Liver (tissue), 9 donors: ENCODE results near the gene GATC. TPM values are rescaled to one million over a fixed set of nuclear protein-coding genes. Genes with fewer than 3 reads are reported as not detected.

ENCODE experiments used
- DNase-seq: peaks from one replicate; pipeline ENCODE4 v3.0.0-alpha.2; 2017; ENCODE audit warnings: low spot score
- H3K27ac ChIP-seq, 2 donors: one replicate each; pipeline ENCODE4 v1.7.0; 2013; ENCODE audit warnings: inconsistent platforms in 2 of 2, low read length in 2 of 2, control low read depth in 1 of 2, low read depth in 1 of 2, mild to moderate bottlenecking in 1 of 2
- H3K27me3 ChIP-seq, 4 donors: one replicate each; pipeline versions ENCODE4 v1.6.1 to v1.7.0; 2013; ENCODE audit warnings: low read length in 3 of 4, inconsistent platforms in 1 of 4, mild to moderate bottlenecking in 1 of 4, moderate library complexity in 1 of 4; ENCODE audit not compliant: control insufficient read depth in 4 of 4, insufficient read depth in 4 of 4
- H3K36me3 ChIP-seq, 4 donors: one replicate each; pipeline versions ENCODE4 v1.6.1 to v1.7.0; 2013; ENCODE audit warnings: low read length in 3 of 4, mild to moderate bottlenecking in 3 of 4, low read depth in 1 of 4, moderate library complexity in 1 of 4; ENCODE audit not compliant: control insufficient read depth in 4 of 4, insufficient read depth in 3 of 4
- H3K4me1 ChIP-seq, 4 donors: one replicate each; pipeline versions ENCODE4 v1.6.1 to v1.7.0; 2013; ENCODE audit warnings: low read length in 3 of 4, mild to moderate bottlenecking in 3 of 4, moderate library complexity in 1 of 4; ENCODE audit not compliant: control insufficient read depth in 4 of 4, insufficient read depth in 4 of 4
- H3K4me3 ChIP-seq, 3 donors: one replicate each; pipeline versions ENCODE4 v1.6.1 to v1.7.0; 2013; ENCODE audit warnings: low read length in 3 of 3, control low read depth in 1 of 3, low read depth in 1 of 3, mild to moderate bottlenecking in 1 of 3
- H3K9ac ChIP-seq, 2 donors: one replicate each; pipeline ENCODE4 v1.7.0; 2013; ENCODE audit warnings: low read length in 2 of 2, mild to moderate bottlenecking in 2 of 2, moderate library complexity in 2 of 2, control low read depth in 1 of 2, low read depth in 1 of 2
- H3K9me3 ChIP-seq, 4 donors: one replicate each; pipeline versions ENCODE4 v1.6.1 to v1.7.0; 2013; ENCODE audit warnings: low read length in 3 of 4; ENCODE audit not compliant: control insufficient read depth in 4 of 4
- ATF3 ChIP-seq: IDR thresholded peaks from 2 replicates; pipeline ENCODE4 v1.6.1; 2016; ENCODE audit warnings: antibody characterized with exemption
- EGR1 ChIP-seq, 2 donors: IDR thresholded peaks; 2 replicates each; pipeline ENCODE4 v1.6.1; 2016 to 2018; ENCODE audit warnings: antibody characterized with exemption in 2 of 2, low read depth in 2 of 2
- FOXA1 ChIP-seq: IDR thresholded peaks from 2 replicates; pipeline ENCODE4 v1.6.1; 2016; ENCODE audit warnings: antibody characterized with exemption
- FOXA2 ChIP-seq: IDR thresholded peaks from 2 replicates; pipeline ENCODE4 v1.6.1; 2016; ENCODE audit warnings: antibody characterized with exemption
- GABPA ChIP-seq, 2 donors: IDR thresholded peaks in 1 of 2; conservative IDR thresholded peaks in 1 of 2; 2 replicates each; pipeline ENCODE4 v1.6.1; 2016; ENCODE audit warnings: antibody characterized with exemption in 2 of 2, mild to moderate bottlenecking in 1 of 2, moderate library complexity in 1 of 2
- HNF4A ChIP-seq, 2 donors: conservative IDR thresholded peaks; 2 replicates each; pipeline ENCODE4 v1.6.1; 2016; ENCODE audit warnings: antibody characterized with exemption in 2 of 2, mild to moderate bottlenecking in 2 of 2
- HNF4G ChIP-seq: IDR thresholded peaks from 2 replicates; pipeline ENCODE4 v1.6.1; 2016; ENCODE audit warnings: antibody characterized with exemption
- JUND ChIP-seq, 2 donors: IDR thresholded peaks; 2 replicates each; pipeline ENCODE4 v1.6.1; 2016; ENCODE audit warnings: antibody characterized with exemption in 2 of 2
- NR2F2 ChIP-seq: IDR thresholded peaks from 2 replicates; pipeline ENCODE4 v1.6.1; 2016; ENCODE audit warnings: antibody characterized with exemption
- TAF1 ChIP-seq: conservative IDR thresholded peaks from 2 replicates; pipeline ENCODE4 v1.6.1; 2016; ENCODE audit warnings: antibody characterized with exemption, mild to moderate bottlenecking
- WGBS: extraction: QIAGEN DNeasy Blood & Tissue Kit; methylation state at CpG from one replicate; pipeline ENCODE4 v1.1.7; 2013; 5-methylcytosine and 5-hydroxymethylcytosine counted together
- polyA plus RNA-seq, 2 donors: library from polyadenylated mRNA; stranded (reverse) in 1 of 2; unstranded in 1 of 2; fragments of 200-250 nt in 1 of 2; fragments of >200 nt in 1 of 2; fragmentation: Nextera tagmentation in 1 of 2; extraction: Ambion mirVana in 1 of 2; gene quantifications; one replicate each; pipeline versions ENCODE4 v1.2.1 to v1.2.3, GENCODE V29; 2013 to 2015
- total RNA-seq, 2 donors: library from RNA; depleted of rRNA; stranded (reverse); fragments of >200 nt; gene quantifications; one replicate each; pipeline ENCODE4 v1.2.3, GENCODE V29; 2014
- TF ChIP-seq, protein P1 (sequence below): IDR thresholded peaks from 2 replicates; pipeline ENCODE4 v1.6.1; 2016; ENCODE audit warnings: antibody characterized with exemption
- TF ChIP-seq, protein P2 (sequence below): fragments of 150-350 bp; IDR thresholded peaks from 2 replicates; pipeline ENCODE4 v1.5.1; 2017; ENCODE audit warnings: improper control_type of control experiment, low read depth, low read length; ENCODE audit not compliant: missing input control
- TF ChIP-seq, protein P3 (sequence below): IDR thresholded peaks from 2 replicates; pipeline ENCODE4 v1.6.1; 2016; ENCODE audit warnings: antibody characterized with exemption
- donor health status: healthy.
- donor health status: healthy.
- donor health status: healthy.
- donor health status: healthy.
- donor health status: healthy.

The GATC gene
- total and polyA plus RNA-seq, 4 donors = 8.9 to 15.5 (median 13.3) TPM

GRCh38 chr12:120417917-120418580, 28.2 kb upstream of the GATC start:
- Histone ChIP-seq H3K9ac (no peak overlapping the region), H3K27ac (no peak overlapping the region), H3K9me3 (no peaks in the 10 kb centered on the region), H3K4me1 (no peaks in the 10 kb centered on the region), H3K4me3 (no peak overlapping the region), H3K27me3 (no peaks in the 10 kb centered on the region), H3K36me3 (no peaks in the 10 kb centered on the region)
- TF ChIP-seq GABPA (IDR thresholded peaks at IDR 0.05 in 1 of 2, conservative IDR thresholded peaks at IDR 0.05 in 1 of 2) (no peak), FOXA2 (no peak), HNF4G (no peak), TAF1 (no peak), FOXA1 (no peak), HNF4A (conservative IDR thresholded peaks at IDR 0.05) (no peak)
- TF ChIP-seq, protein P1, sequence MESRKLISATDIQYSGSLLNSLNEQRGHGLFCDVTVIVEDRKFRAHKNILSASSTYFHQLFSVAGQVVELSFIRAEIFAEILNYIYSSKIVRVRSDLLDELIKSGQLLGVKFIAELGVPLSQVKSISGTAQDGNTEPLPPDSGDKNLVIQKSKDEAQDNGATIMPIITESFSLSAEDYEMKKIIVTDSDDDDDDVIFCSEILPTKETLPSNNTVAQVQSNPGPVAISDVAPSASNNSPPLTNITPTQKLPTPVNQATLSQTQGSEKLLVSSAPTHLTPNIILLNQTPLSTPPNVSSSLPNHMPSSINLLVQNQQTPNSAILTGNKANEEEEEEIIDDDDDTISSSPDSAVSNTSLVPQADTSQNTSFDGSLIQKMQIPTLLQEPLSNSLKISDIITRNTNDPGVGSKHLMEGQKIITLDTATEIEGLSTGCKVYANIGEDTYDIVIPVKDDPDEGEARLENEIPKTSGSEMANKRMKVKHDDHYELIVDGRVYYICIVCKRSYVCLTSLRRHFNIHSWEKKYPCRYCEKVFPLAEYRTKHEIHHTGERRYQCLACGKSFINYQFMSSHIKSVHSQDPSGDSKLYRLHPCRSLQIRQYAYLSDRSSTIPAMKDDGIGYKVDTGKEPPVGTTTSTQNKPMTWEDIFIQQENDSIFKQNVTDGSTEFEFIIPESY = no peak
- TF ChIP-seq, protein P2, sequence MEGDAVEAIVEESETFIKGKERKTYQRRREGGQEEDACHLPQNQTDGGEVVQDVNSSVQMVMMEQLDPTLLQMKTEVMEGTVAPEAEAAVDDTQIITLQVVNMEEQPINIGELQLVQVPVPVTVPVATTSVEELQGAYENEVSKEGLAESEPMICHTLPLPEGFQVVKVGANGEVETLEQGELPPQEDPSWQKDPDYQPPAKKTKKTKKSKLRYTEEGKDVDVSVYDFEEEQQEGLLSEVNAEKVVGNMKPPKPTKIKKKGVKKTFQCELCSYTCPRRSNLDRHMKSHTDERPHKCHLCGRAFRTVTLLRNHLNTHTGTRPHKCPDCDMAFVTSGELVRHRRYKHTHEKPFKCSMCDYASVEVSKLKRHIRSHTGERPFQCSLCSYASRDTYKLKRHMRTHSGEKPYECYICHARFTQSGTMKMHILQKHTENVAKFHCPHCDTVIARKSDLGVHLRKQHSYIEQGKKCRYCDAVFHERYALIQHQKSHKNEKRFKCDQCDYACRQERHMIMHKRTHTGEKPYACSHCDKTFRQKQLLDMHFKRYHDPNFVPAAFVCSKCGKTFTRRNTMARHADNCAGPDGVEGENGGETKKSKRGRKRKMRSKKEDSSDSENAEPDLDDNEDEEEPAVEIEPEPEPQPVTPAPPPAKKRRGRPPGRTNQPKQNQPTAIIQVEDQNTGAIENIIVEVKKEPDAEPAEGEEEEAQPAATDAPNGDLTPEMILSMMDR = no peak
- DNase-seq = no peak
- WGBS = 94% methylated on average over 4 of the region's 4 CpGs

DNA sequence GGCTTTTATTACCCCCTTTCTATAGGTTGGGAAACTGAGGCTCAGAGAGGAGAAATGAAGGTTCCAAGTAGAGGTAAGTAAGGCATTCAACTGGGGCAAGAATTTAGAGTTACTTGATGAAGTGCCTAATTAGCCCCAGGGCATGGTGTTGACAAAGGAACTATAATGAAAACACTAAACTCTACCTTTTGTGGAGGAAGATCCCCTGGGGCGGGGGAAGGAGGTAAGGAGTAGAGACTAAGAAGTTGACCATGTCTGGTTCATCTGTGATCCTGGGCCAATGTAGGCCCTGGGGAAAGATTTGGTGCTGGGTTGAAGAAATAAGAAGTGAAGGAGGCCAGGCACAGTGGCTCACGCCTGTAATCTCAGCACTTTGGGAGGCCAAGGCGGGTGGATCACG, 24.5 kb upstream of the GATC start:
- Histone ChIP-seq H3K4me1 (no peaks in the 10 kb centered on the region), H3K27ac (no peak overlapping the region), H3K9me3 (no peaks in the 10 kb centered on the region), H3K9ac (no peak overlapping the region), H3K36me3 (no peaks in the 10 kb centered on the region), H3K4me3 (no peak overlapping the region), H3K27me3 (no peaks in the 10 kb centered on the region)
- 89% methylated on average over 4 of the region's 4 CpGs for WGBS
- TF ChIP-seq, protein P2 = no peak
- TF ChIP-seq JUND (IDR thresholded peaks at IDR 0.05) (no peak), HNF4A (conservative IDR thresholded peaks at IDR 0.05) (no peak), ATF3 (no peak), HNF4G (no peak), NR2F2 (no peak), FOXA2 (no peak), EGR1 (IDR thresholded peaks at IDR 0.05; ENCODE audit: low read depth in 2 of 2) (no peak), FOXA1 (no peak)
- TF ChIP-seq, protein P3, sequence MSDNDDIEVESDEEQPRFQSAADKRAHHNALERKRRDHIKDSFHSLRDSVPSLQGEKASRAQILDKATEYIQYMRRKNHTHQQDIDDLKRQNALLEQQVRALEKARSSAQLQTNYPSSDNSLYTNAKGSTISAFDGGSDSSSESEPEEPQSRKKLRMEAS = no peak
- no peak for DNase-seq
